Measurements from ENCODE around the gene TREH. TPM values are rescaled to one million over a fixed set of nuclear protein-coding genes. Genes with fewer than 3 reads are reported as not detected.

TREH gene
- total RNA-seq, 1 experiment from 2014 or later = not detected

DNA sequence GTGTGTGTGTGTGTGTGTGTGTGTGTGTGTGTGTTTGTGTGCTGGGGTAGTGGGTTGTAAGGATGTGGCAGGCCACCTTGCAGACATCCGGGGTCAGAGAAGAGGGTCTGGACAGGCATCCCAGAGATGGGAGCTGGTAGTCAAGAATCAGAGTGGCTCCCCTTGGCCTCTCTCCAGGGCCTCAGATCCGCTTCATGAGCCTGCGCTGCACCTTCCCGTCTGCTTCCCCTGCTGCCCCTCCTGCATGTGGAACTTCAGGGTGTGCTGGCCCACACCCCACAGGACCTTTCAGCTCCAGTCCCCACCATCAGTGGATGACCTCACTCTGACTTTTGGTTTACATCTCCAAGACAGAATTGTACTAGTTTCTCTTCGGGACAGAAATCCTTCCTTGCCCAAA is 31.2 kb downstream of the TREH start:
- no peaks in the 10 kb centered on the region for H3K9me3 ChIP-seq (ENCODE audit: low read depth, low read length, poor library complexity, severe bottlenecking)
- peaks cover 24% of the 10 kb centered on the region for H3K36me3 ChIP-seq (ENCODE audit: insufficient read depth, low read length, poor library complexity, severe bottlenecking)
- CTCF ChIA-PET = no interaction called here
- no peak overlapping the region for H3K27ac ChIP-seq (ENCODE audit: low read depth, low read length, poor library complexity, severe bottlenecking)
- POLR2A ChIA-PET (ENCODE audit: low non-redundant PET) = no interaction called here
- no peak overlapping the region for H3K4me3 ChIP-seq (ENCODE audit: low read depth, low read length, poor library complexity, severe bottlenecking)
- H3K4me1 ChIP-seq (ENCODE audit: insufficient read depth, low read length, poor library complexity, severe bottlenecking) = no peaks in the 10 kb centered on the region
- no peaks in the 10 kb centered on the region for H3K27me3 ChIP-seq (replicated peaks; ENCODE audit: insufficient read depth, low read depth, low read length, poor library complexity)
- TF ChIP-seq EZH2 (IDR thresholded peaks at IDR 0.05; ENCODE audit: borderline replicate concordance, low read depth, low read length, poor library complexity, severe bottlenecking) = no peak
- TF ChIP-seq, protein P1, sequence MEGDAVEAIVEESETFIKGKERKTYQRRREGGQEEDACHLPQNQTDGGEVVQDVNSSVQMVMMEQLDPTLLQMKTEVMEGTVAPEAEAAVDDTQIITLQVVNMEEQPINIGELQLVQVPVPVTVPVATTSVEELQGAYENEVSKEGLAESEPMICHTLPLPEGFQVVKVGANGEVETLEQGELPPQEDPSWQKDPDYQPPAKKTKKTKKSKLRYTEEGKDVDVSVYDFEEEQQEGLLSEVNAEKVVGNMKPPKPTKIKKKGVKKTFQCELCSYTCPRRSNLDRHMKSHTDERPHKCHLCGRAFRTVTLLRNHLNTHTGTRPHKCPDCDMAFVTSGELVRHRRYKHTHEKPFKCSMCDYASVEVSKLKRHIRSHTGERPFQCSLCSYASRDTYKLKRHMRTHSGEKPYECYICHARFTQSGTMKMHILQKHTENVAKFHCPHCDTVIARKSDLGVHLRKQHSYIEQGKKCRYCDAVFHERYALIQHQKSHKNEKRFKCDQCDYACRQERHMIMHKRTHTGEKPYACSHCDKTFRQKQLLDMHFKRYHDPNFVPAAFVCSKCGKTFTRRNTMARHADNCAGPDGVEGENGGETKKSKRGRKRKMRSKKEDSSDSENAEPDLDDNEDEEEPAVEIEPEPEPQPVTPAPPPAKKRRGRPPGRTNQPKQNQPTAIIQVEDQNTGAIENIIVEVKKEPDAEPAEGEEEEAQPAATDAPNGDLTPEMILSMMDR (conservative IDR thresholded peaks at IDR 0.05; ENCODE audit: low read depth, low read length) = no peak
- intact Hi-C loops (cut with micrococcal nuclease; ENCODE audit: unreplicated experiment) = no loop called here
- DNase-seq (ENCODE audit: low spot score) = no peak
- BruUV-seq (replicated peaks) = no TSS peak

DNA sequence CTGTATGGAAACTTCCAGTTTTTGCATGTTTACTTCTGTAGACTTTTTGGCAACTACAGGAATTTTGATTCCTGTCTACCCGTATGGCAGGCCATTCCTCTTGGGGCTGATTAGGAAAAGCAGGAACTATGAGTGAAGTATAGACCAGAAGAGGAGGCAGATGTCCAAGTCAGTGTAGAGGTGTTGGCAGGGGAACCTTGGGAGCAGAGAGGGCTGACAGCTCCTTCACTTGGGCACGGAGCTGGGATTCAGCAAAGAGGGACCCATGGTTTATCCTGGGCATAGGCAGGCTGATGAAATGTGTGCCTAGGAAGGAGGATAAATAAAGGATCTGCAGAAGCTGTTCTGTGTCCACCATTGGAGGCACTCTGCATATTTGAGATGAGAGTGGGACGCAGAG is 33.1 kb downstream of the TREH start:
- CTCF ChIA-PET = no interaction called here
- BruUV-seq (replicated peaks) = no TSS peak
- H3K27ac ChIP-seq (ENCODE audit: low read depth, low read length, poor library complexity, severe bottlenecking) = no peak overlapping the region
- no peaks in the 10 kb centered on the region for H3K9me3 ChIP-seq (ENCODE audit: low read depth, low read length, poor library complexity, severe bottlenecking)
- no peak overlapping the region for H3K4me3 ChIP-seq (ENCODE audit: low read depth, low read length, poor library complexity, severe bottlenecking)
- no peaks in the 10 kb centered on the region for H3K4me1 ChIP-seq (ENCODE audit: insufficient read depth, low read length, poor library complexity, severe bottlenecking)
- H3K36me3 ChIP-seq (ENCODE audit: insufficient read depth, low read length, poor library complexity, severe bottlenecking) = peaks cover 20% of the 10 kb centered on the region
- no peaks in the 10 kb centered on the region for H3K27me3 ChIP-seq (replicated peaks; ENCODE audit: insufficient read depth, low read depth, low read length, poor library complexity)
- TF ChIP-seq, protein P1 (conservative IDR thresholded peaks at IDR 0.05; ENCODE audit: low read depth, low read length) = no peak
- no peak for TF ChIP-seq EZH2 (IDR thresholded peaks at IDR 0.05; ENCODE audit: borderline replicate concordance, low read depth, low read length, poor library complexity, severe bottlenecking)
- POLR2A ChIA-PET (ENCODE audit: low non-redundant PET) = no interaction called here
- intact Hi-C loops (cut with micrococcal nuclease; ENCODE audit: unreplicated experiment) = no loop called here
- no peak for DNase-seq (ENCODE audit: low spot score)

DNA sequence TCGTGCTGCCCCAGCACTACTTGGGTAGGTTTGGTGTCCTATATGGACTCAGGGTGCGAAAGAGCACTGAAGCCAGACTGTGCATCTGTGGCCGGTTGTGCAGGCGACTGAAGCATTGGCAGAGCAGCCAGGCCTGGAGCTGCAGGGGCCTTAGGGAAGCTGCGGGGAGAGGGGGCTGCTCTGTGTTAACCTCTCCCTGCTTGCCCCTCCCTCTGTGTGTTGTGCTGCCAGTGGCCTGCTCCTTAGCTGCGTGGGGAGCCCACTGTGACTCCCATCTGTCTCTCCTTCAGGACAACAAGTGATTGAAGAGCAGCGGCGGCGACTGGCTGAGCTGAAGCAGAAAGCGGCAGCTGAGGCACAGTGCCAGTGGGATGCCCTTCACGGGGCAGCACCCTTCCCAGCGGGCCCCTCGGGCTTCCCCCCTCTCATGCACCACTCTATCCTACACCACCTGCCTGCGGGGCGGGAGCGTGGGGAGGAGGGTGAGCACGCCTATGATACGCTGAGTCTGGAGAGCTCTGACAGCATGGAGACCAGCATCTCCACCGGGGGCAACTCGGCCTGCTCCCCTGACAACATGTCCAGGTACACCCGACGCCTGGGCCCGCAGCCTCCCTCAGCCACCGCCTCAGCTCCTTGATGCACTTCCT is 34.3 kb downstream of the TREH start:
- no peaks in the 10 kb centered on the region for H3K9me3 ChIP-seq (ENCODE audit: low read depth, low read length, poor library complexity, severe bottlenecking)
- no peak overlapping the region for H3K4me3 ChIP-seq (ENCODE audit: low read depth, low read length, poor library complexity, severe bottlenecking)
- H3K27ac ChIP-seq (ENCODE audit: low read depth, low read length, poor library complexity, severe bottlenecking) = no peak overlapping the region
- TF ChIP-seq, protein P1 (conservative IDR thresholded peaks at IDR 0.05; ENCODE audit: low read depth, low read length) = no peak
- TF ChIP-seq EZH2 (IDR thresholded peaks at IDR 0.05; ENCODE audit: borderline replicate concordance, low read depth, low read length, poor library complexity, severe bottlenecking) = no peak
- ChIA-PET CTCF (no interaction called here), POLR2A (ENCODE audit: low non-redundant PET) (no interaction called here)
- no peaks in the 10 kb centered on the region for H3K4me1 ChIP-seq (ENCODE audit: insufficient read depth, low read length, poor library complexity, severe bottlenecking)
- no peaks in the 10 kb centered on the region for H3K27me3 ChIP-seq (replicated peaks; ENCODE audit: insufficient read depth, low read depth, low read length, poor library complexity)
- no TSS peak for BruUV-seq (replicated peaks)
- peaks cover 12% of the 10 kb centered on the region for H3K36me3 ChIP-seq (ENCODE audit: insufficient read depth, low read length, poor library complexity, severe bottlenecking)
- no peak for DNase-seq (ENCODE audit: low spot score)
- intact Hi-C loops (cut with micrococcal nuclease; ENCODE audit: unreplicated experiment) = no loop called here

Data from A673 (cell line).